BLaER1 treated with 17β-estradiol and CSF1 and Interleukin-3, amounts not matched to agents 10 nM and 100 nM (cell line): ENCODE results near the gene PCDH9.
"Not testable (repeated sequence)": the region's sequence is repeated elsewhere in the genome, so short reads cannot be mapped to it uniquely, and the experiment has no call there.

Experiments used
- H3K27ac ChIP-seq, 11 experiments: shearing (Covaris generic); formaldehyde crosslinking; 2 replicates each; pipeline ENCODE4 v1.8.1; 2022
- H3K27me3 ChIP-seq, 11 experiments: shearing (Covaris generic); formaldehyde crosslinking; 2 replicates each; pipeline ENCODE4 v1.8.1; 2022
- H3K36me3 ChIP-seq, 11 experiments: shearing (Covaris generic); formaldehyde crosslinking; 2 replicates each; pipeline ENCODE4 v1.8.1; 2022
- H3K4me1 ChIP-seq, 10 experiments: shearing (Covaris generic); formaldehyde crosslinking; 2 replicates each; pipeline ENCODE4 v1.8.1; 2022
- H3K4me2 ChIP-seq, 11 experiments: shearing (Covaris generic); formaldehyde crosslinking; 2 replicates each; pipeline ENCODE4 v1.8.1; 2022
- H3K4me3 ChIP-seq, 10 experiments: shearing (Covaris generic); formaldehyde crosslinking; 2 replicates each; pipeline ENCODE4 v1.8.1; 2022
- H3K9ac ChIP-seq, 11 experiments: shearing (Covaris generic); formaldehyde crosslinking; 2 replicates each; pipeline ENCODE4 v1.8.1; 2022
- H3K9me3 ChIP-seq, 11 experiments: shearing (Covaris generic); formaldehyde crosslinking; replicated peaks in 1 of 11; 2 replicates each; pipeline ENCODE4 v1.8.1; 2022
- H4K20me1 ChIP-seq, 11 experiments: shearing (Covaris generic); formaldehyde crosslinking; 2 replicates each; pipeline ENCODE4 v1.8.1; 2022
- Cebpa-rat ChIP-seq, 11 experiments: shearing (Covaris generic); IDR thresholded peaks; 2 replicates each; pipeline ENCODE4 v1.8.1; 2022

The PCDH9 gene

GRCh38 chr13:66886264-66886663 is 343.9 kb downstream of the PCDH9 start:
- Histone ChIP-seq H3K27me3 (0 out of 22 replicates have a peak, but pooled peaks cover 0 to 10% (median 0%) of the 10 kb centered on the region in 11 experiments), H4K20me1 (no peaks in the 10 kb centered on the region), H3K9me3 (peaks cover 0 to 24% (median 8%) of the 10 kb centered on the region in 11 experiments; a peak in 18 of 22 replicates), H3K4me1 (peaks cover 7 to 72% (median 41%) of the 10 kb centered on the region in 10 experiments; a peak in 17 of 20 replicates), H3K36me3 (0 out of 22 replicates have a peak, but pooled peaks cover 0 to under 1% (median 0%) of the 10 kb centered on the region in 11 experiments), H3K4me3 (peak overlapping the region in 1 of 10 experiments; percentile 15; a peak in 1 of 20 replicates), H3K27ac (0 out of 22 replicates have a peak overlapping the region, but pooled peaks of 1 of the 11 experiments have one; percentile 8), H3K9ac (0 out of 22 replicates have a peak overlapping the region, but pooled peaks of 1 of the 11 experiments have one; percentile 13), H3K4me2 (peak overlapping the region in 9 of 11 experiments; percentile 3 to 77 (median 64); a peak in 17 of 22 replicates)
- no peak for TF ChIP-seq Cebpa-rat (IDR thresholded peaks at IDR 0.05)

- Histone ChIP-seq H3K9me3 (peaks cover 0 to 29% (median 17%) of the 10 kb centered on the region in 11 experiments; a peak in 18 of 22 replicates), H3K4me1 (peaks cover 0 to 50% (median 14%) of the 10 kb centered on the region in 10 experiments; a peak in 17 of 20 replicates)
- not testable (repeated sequence) for H3K9ac ChIP-seq, H3K27me3 ChIP-seq, H3K4me2 ChIP-seq, H3K27ac ChIP-seq, H4K20me1 ChIP-seq, H3K4me3 ChIP-seq, H3K36me3 ChIP-seq
Observed at GRCh38 chr13:66881170-66881569, 349.0 kb downstream of the PCDH9 start.

- Histone ChIP-seq H3K27me3 (no peaks in the 10 kb centered on the region), H3K27ac (no peak overlapping the region)
Observed at GRCh38 chr13:66879988-66880387, 350.1 kb downstream of the PCDH9 start.

GRCh38 chr13:66875264-66875663 is 354.9 kb downstream of the PCDH9 start:
- Histone ChIP-seq H3K9ac (no peak overlapping the region), H3K4me1 (peaks cover 0 to 10% (median 4%) of the 10 kb centered on the region in 10 experiments; a peak in 6 of 20 replicates), H3K9me3 (peaks cover 0 to 14% (median 7%) of the 10 kb centered on the region in 11 experiments; a peak in 11 of 22 replicates), H3K36me3 (no peaks in the 10 kb centered on the region), H3K4me3 (no peak overlapping the region), H3K27ac (no peak overlapping the region), H3K4me2 (no peak overlapping the region), H3K27me3 (no peaks in the 10 kb centered on the region), H4K20me1 (no peaks in the 10 kb centered on the region)
- no peak for TF ChIP-seq Cebpa-rat (IDR thresholded peaks at IDR 0.05)

More at GRCh38 chr13:66879988-66880387, 350.1 kb downstream of the PCDH9 start:
- Histone ChIP-seq H3K9ac (no peak overlapping the region), H3K36me3 (0 out of 22 replicates have a peak, but pooled peaks cover 0 to 3% (median 0%) of the 10 kb centered on the region in 11 experiments), H3K9me3 (peaks cover 0 to 29% (median 17%) of the 10 kb centered on the region in 11 experiments; a peak in 18 of 22 replicates), H4K20me1 (no peaks in the 10 kb centered on the region), H3K4me3 (no peak overlapping the region), H3K4me1 (peaks cover 0 to 38% (median 7%) of the 10 kb centered on the region in 10 experiments; a peak in 11 of 20 replicates), H3K4me2 (no peak overlapping the region)
- no peak for TF ChIP-seq Cebpa-rat (IDR thresholded peaks at IDR 0.05)

- peaks cover 0 to 2% (median 0%) of the 10 kb centered on the region in 10 experiments; a peak in 4 of 20 replicates for H3K4me1 ChIP-seq
- H3K9me3 ChIP-seq: peaks cover 0 to 9% (median 0%) of the 10 kb centered on the region in 11 experiments; a peak in 5 of 22 replicates
- no peaks in the 10 kb centered on the region for H3K36me3 ChIP-seq
- no peaks in the 10 kb centered on the region for H4K20me1 ChIP-seq
- TF ChIP-seq Cebpa-rat (IDR thresholded peaks at IDR 0.05): no peak
- no peak overlapping the region for H3K27ac ChIP-seq
- no peaks in the 10 kb centered on the region for H3K27me3 ChIP-seq
- H3K4me2 ChIP-seq: no peak overlapping the region
- no peak overlapping the region for H3K9ac ChIP-seq
- H3K4me3 ChIP-seq: no peak overlapping the region
Observed at GRCh38 chr13:66864627-66865026, 365.5 kb downstream of the PCDH9 start.

GRCh38 chr13:66860878-66861417 is 369.2 kb downstream of the PCDH9 start:
- H3K27ac ChIP-seq: no peak overlapping the region
- peaks cover 0 to 3% (median 0%) of the 10 kb centered on the region in 11 experiments; a peak in 3 of 22 replicates for H3K9me3 ChIP-seq
- TF ChIP-seq Cebpa-rat (IDR thresholded peaks at IDR 0.05): no peak
- no peak overlapping the region for H3K9ac ChIP-seq
- H3K36me3 ChIP-seq: no peaks in the 10 kb centered on the region
- H3K4me3 ChIP-seq: no peak overlapping the region
- H3K27me3 ChIP-seq: no peaks in the 10 kb centered on the region
- H3K4me1 ChIP-seq: peaks cover 0 to 12% (median 0%) of the 10 kb centered on the region in 10 experiments; a peak in 6 of 20 replicates
- no peak overlapping the region for H3K4me2 ChIP-seq
- no peaks in the 10 kb centered on the region for H4K20me1 ChIP-seq

- Histone ChIP-seq H3K4me3 (no peak overlapping the region), H4K20me1 (no peaks in the 10 kb centered on the region), H3K4me1 (peaks cover 0 to 12% (median 0%) of the 10 kb centered on the region in 10 experiments; a peak in 6 of 20 replicates), H3K36me3 (no peaks in the 10 kb centered on the region), H3K4me2 (no peak overlapping the region), H3K27me3 (no peaks in the 10 kb centered on the region), H3K27ac (no peak overlapping the region), H3K9ac (no peak overlapping the region), H3K9me3 (no peaks in the 10 kb centered on the region)
- no peak for TF ChIP-seq Cebpa-rat (IDR thresholded peaks at IDR 0.05)
Observed at GRCh38 chr13:66859934-66860877, 369.9 kb downstream of the PCDH9 start.

- TF ChIP-seq Cebpa-rat (IDR thresholded peaks at IDR 0.05): no peak
- Histone ChIP-seq H3K27ac (peak overlapping the region in 1 of 11 experiments; percentile 51; a peak in 2 of 22 replicates), H3K4me1 (peaks cover 0 to 12% (median 0%) of the 10 kb centered on the region in 10 experiments; a peak in 6 of 20 replicates), H4K20me1 (no peaks in the 10 kb centered on the region), H3K27me3 (no peaks in the 10 kb centered on the region), H3K4me2 (peak overlapping the region in 4 of 11 experiments; percentile 20 to 36 (median 27); a peak in 4 of 22 replicates), H3K9ac (no peak overlapping the region), H3K36me3 (no peaks in the 10 kb centered on the region), H3K4me3 (no peak overlapping the region), H3K9me3 (no peaks in the 10 kb centered on the region)
Observed at GRCh38 chr13:66859078-66859477, 371.1 kb downstream of the PCDH9 start.

GRCh38 chr13:66858163-66858562 is 372.0 kb downstream of the PCDH9 start:
- no peaks in the 10 kb centered on the region for H3K9me3 ChIP-seq
- peaks cover 0 to 12% (median 0%) of the 10 kb centered on the region in 10 experiments; a peak in 6 of 20 replicates for H3K4me1 ChIP-seq
- H3K36me3 ChIP-seq: no peaks in the 10 kb centered on the region
- TF ChIP-seq Cebpa-rat (IDR thresholded peaks at IDR 0.05): no peak
- H3K4me3 ChIP-seq: no peak overlapping the region
- no peak overlapping the region for H3K4me2 ChIP-seq
- no peaks in the 10 kb centered on the region for H4K20me1 ChIP-seq
- no peak overlapping the region for H3K9ac ChIP-seq
- no peaks in the 10 kb centered on the region for H3K27me3 ChIP-seq
- no peak overlapping the region for H3K27ac ChIP-seq
